HG03457 (cell line): Measurements from ENCODE around the gene COL4A2.
"Not testable (repeated sequence)": the region's sequence is repeated elsewhere in the genome, so short reads cannot be mapped to it uniquely, and the experiment has no call there.

Experiments
- ATAC-seq: cut with Tn5 transposase; IDR thresholded peaks from one replicate; pipeline ENCODE4 v1.9.1; 2021; ENCODE audit warnings: moderate number of reproducible peaks; ENCODE audit not compliant: unreplicated experiment

Gene COL4A2

GRCh38 chr13:110319774-110320509 is 12.9 kb downstream of the COL4A2 start:
- no peak for ATAC-seq

DNA sequence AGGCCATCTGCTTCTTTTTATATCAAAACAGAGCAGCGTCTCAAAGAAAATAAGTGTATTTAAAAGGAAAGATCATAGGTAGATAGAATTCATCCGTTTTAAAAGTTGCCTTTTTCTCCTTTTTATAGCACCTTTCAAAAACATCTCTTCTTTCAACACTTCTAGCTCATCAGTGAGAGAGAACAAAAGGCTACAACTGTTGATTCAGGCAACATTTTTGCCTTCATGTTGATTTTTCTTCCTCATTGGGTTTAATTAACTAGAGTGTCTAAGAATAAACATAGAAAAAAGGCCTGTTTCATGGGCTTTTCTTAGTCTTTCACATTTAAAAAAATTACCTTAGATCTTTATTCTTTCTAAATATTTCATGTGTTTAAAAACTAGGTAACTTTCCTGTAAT is 13.6 kb downstream of the COL4A2 start:
- no peak for ATAC-seq

- not testable (repeated sequence) for ATAC-seq
These were observed 14.5 kb downstream of the COL4A2 start for GRCh38 chr13:110321573-110321972.

DNA sequence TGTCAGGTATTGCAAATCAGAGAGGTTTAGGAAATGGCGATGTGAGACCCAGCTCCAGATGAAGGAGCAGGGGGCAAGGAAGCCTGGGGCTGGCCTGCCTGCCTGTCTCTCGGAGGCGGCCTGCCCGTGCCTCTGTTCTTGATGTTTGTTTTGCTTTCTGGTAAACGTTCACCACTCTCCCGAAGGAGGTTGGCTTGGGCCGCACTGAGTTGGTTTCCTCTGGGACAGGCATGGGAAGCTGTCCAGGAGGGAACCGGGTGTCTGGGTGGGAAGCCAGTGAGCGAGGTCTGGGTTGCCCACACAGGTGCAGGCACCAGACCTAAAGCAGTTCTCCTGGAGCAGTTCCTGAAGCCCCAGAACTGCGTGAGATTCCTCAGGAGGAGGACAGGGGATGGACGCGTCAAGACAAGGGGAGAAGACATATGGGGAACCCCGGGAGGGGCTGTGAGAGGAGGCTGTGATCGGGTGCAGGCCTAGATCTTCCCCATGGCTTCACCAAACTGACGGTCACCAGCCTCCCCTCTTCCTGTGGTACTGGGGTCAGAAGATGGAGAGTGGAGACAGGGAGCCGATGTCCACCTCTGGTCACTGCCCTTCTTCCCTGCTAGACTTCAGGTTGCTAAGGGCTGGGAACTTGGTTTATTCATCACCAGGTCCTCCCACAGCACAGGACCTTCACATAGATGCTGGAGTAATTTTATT is 15.2 kb downstream of the COL4A2 start:
- no peak for ATAC-seq

DNA sequence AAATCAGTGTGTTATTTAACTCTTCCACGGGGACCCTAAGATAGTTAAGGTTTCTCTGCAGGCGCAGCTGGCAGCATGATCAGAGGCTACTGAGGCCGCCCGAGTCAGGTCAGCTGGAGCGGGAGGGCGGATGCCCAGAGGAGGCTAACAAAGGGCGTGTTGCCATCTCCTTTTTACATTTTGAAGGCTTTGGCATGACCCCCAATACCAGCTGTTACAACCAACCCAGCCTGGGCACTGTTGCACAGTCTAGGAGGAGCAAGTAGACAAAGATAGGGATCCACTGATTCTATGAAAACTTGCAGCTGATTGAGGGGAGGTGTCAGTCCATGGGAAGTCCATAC is 15.7 kb downstream of the COL4A2 start:
- ATAC-seq: no peak

GRCh38 chr13:110323172-110323891 is 16.2 kb downstream of the COL4A2 start:
- ATAC-seq: no peak

DNA sequence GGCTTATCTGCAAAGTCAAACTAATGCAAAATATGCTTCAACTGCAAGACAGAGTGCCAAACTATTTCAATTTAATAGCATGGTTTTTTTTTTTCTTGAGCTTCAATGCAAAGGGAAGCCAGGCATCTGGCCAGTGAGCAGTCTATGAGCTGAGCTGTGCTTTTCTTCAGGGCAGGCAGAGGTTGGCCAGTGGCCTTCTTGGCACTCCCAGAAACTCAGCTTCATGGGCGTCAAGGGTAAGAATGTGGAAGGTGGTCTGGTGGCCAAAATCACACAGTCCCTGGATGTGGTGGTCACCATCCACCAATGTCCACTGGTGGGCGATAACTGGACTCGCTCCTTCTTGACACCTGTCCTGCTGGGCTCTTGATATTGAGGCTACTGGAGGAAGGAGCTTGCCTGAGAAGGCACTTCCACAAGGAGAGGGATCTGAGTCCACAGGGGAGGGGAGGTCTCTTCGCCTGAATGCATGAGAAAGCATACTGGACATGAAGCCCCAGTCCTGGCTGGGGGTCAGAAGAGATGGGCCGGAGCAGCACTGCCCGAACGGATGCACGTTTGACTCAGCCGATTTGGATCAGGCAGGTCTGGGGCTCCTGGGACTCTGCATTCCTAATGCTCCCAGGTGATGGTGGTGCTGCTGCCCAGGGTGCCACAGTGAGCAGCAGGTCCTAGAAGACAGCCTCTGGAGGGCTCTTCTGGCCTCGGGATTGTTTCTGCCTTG is 17.1 kb downstream of the COL4A2 start:
- no peak for ATAC-seq

- ATAC-seq: no peak
These were observed 19.3 kb downstream of the COL4A2 start for GRCh38 chr13:110326263-110326904.

GRCh38 chr13:110327051-110327721 is 20.1 kb downstream of the COL4A2 start:
- ATAC-seq: no peak

- no peak for ATAC-seq
These were observed 21.5 kb downstream of the COL4A2 start for GRCh38 chr13:110328573-110328972.

GRCh38 chr13:110329258-110329657 is 22.2 kb downstream of the COL4A2 start:
- no peak for ATAC-seq

- no peak for ATAC-seq
These were observed 22.8 kb downstream of the COL4A2 start for GRCh38 chr13:110329798-110330461.

DNA sequence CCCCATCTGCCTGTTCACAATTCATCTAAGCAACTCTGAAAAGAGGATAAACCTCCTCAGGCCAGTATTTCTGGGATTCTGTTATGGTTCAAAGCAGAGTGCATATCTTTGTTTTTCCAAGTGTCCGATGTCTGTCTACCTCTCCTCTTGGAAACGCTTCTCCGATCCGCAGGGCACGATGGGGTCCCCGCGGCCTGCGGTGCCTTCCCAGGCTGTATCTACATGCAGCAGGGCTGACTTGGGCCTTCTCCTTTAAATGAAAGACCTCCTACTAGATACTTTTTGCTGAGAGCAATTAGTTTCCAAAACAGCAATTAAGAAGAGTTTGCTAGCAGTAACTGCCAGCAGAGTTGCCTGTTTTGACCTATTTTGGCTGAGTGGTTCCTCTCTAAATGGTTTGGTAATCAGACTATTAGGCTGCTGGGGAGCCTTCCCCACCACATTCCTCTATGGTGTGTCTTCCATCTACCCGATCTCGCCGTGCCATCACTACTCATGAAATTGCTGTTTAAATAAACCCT is 23.5 kb downstream of the COL4A2 start:
- no peak for ATAC-seq

DNA sequence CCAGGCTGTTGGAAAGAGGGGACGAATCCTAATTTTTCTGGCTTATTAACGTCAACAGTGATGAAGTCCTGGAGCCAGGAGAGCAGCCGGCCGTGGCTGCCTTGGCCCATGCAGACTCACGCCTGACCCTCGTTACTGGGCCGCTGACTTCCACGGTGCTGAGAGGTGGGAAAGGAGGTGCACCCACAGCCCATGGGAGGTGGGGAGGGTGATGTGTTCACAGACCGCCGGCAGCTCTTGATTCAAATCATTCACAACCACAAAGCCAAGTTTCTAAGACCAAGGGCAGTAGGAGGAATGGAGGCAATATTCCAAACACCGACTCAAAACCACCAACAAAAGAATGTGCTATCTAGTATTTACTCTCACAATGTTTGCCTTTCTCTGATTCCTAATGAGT is 24.3 kb downstream of the COL4A2 start:
- ATAC-seq: no peak

GRCh38 chr13:110332750-110333149 is 25.7 kb downstream of the COL4A2 start:
- ATAC-seq: no peak

DNA sequence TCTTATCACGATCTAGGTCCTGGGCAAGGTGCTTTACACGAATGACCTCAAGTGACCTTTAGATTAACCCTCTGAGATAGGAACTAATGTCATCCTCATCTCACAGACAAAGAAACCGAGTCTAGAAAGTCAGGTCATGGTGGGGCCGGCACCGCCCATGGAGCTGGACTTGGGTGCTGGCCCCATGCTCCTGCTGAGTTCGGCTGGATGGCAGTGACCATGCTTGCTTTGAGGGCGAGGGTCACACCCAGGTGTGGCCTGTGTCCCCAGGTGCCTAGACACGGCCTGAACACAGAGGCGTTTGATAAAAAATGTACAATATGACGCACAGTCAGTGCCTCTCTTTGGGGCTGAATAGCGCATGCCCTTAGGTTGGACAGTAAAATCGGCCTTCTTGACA is 26.8 kb downstream of the COL4A2 start:
- ATAC-seq: no peak

DNA sequence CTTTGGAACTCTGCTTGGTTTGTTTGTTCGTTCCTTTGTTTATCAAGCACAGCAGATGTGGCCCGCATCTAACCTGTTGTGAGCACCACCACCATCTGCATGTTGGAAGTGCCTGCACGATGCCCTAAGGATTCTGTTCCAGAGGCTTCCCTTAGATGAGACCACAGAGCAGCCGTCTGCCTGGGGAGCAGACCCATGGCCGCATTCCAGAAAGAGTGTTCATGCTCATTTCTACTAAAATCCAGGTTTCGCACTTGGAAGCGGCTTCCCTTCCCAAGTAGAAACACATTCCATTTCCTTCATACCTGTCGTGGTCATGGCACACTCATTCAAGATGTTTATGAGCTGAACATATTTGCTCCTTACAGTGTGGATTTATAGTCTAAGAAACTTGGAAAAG is 27.2 kb downstream of the COL4A2 start:
- ATAC-seq: no peak

- ATAC-seq: no peak
These were observed 27.9 kb downstream of the COL4A2 start for GRCh38 chr13:110334841-110335490.

DNA sequence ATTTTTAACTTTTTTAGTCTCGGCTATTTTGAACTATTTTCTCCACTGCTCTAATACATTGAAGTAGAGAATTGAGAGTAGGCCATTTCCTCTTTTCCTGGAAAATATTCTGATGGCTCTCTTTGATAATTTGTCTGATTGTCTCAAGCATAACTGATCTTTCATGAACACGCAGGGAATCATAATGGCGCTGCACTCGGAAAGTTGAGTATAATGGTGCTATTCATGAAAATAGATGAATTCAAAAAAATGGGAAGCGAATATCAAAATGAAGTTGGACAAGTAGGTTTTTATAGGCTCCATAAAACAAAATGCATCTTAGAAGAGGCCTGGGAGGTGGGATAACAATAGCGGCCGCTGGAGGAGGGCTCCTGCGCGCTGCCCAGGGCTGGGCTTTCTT is 29.0 kb downstream of the COL4A2 start:
- ATAC-seq: no peak
